ENCODE data around the gene ZDHHC14. TPM values are rescaled to one million over a fixed set of nuclear protein-coding genes. Genes with fewer than 3 reads are reported as not detected.

The ZDHHC14 gene
- total and polyA plus RNA-seq, 2 of the 8 experiments (the other 6 are each of a cell fraction or from before 2014, with no cell fraction given), result 2.9 to 5.3 TPM

- TF ChIP-seq ATF3 (IDR thresholded peaks at IDR 0.05; ENCODE audit: insufficient read depth, low read depth, low read length) (no peak), CBX8 (IDR thresholded peaks at IDR 0.05; ENCODE audit: borderline replicate concordance, low read depth, low read length) (no peak), FOSL1 (IDR thresholded peaks at IDR 0.05; ENCODE audit: insufficient read depth, low read depth, low read length) (no peak), TEAD4 (IDR thresholded peaks at IDR 0.05; ENCODE audit: low read depth, low read length) (no peak)
These were observed 215.9 kb downstream of the ZDHHC14 start (continued) for GRCh38 chr6:157596886-157597285.
